Measurements from ENCODE around the gene DNMBP. TPM values are rescaled to one million over a fixed set of nuclear protein-coding genes. Genes with fewer than 3 reads are reported as not detected.

Gene DNMBP
- total RNA-seq, 2 experiments from 2014 or later = 4.1 to 4.4 TPM

DNA sequence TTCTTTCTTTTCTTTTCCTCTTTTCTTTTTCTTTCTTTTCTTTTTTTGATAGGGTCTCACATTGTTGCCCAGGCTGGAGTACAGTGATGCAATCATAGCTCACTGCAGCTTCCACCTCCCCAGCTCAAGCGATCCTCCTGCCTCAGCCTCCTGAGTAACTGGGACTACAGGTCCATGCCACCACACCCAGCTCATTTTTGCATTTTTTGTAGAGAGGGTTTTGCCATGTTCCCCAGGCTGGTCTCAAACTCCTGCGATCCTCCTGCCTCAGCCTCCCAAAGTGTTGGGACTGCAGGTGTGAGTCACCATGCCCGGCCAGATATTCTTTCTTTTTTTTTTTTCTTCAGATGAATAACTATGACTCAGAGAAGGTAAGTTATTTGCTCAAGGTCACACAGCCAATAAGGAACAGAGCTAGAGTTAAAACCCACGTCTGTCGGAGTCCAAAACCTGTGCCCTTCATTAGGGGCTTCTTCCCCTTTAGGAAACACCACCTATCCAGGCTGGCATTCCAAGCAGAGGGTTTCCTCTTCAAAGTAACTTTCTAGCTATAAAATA lies 28.1 kb upstream of the DNMBP start:
- Mint-ChIP-seq H3K27ac (no peak overlapping the region), H3K36me3 (ENCODE audit: low read depth) (no peaks in the 10 kb centered on the region), H3K27me3 (ENCODE audit: low read depth) (peaks cover 8% of the 10 kb centered on the region), H3K4me3 (no peak overlapping the region), H3K9me3 (ENCODE audit: insufficient read depth) (no peaks in the 10 kb centered on the region), H3K4me1 (ENCODE audit: low read depth) (no peaks in the 10 kb centered on the region)
- CTCF ChIA-PET = interaction anchor here (1.1 to 4.8 kb wide), 3 partner anchors 8 to 192 kb away, joined by 3 to 21 read pairs (median 4); partner anchors contain the start of gene DNMBP
- ATAC-seq (no peak), DNase-seq (no peak)
- POLR2A ChIA-PET = no interaction called here

DNA sequence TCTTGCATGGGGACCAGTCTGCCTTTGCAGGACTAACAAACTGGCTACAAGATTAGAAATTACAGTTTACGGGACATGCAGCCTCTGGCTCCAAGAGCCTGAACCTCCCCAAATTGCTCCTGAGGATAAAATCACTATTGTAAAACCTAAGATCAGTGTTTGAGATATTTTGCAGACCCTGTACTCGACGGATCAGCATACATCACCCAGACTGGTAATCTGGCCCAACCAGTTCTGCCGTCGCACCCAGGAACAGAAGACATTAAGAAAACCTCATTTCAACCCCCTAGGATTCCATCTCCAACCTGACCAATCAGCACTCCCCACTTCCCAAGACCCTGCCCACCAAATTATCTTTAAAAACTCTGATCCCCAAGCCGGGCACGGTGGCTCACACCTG lies 27.1 kb upstream of the DNMBP start:
- ATAC-seq = no peak
- CTCF ChIA-PET = interaction anchor here (1.1 to 4.8 kb wide), 3 partner anchors 9 to 191 kb away, joined by 3 to 21 read pairs (median 4); partner anchors contain the start of gene DNMBP

DNA sequence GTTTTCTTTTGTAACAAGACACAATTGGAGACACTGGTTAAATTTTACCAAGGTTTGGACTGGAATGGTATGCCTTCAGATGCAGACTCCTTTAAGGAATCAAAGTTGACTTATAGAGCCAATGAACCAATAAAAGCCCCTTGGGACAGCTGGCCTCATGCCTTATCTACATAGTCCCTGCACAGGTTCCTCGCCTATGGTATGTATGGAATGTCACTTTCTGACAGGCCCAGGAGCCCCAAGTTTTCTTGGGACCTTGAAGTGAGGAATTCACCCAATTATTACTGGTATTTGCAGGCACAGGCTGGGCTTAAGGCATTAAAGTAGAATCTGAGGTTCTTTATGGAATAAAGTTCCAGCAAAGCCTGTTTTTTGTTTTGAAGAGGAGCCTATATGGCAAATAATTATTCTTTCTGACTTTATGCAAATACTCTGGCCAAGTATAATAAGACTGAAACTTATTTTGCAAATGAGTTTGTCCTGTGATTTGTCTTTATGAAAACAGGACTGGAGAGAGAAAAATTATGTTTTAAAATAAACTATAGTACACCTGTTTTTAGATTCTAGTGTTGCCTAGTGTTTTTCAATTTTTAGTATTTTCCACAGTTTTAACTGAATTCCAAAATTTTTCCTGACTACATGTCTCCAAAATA lies 24.1 kb upstream of the DNMBP start:
- Mint-ChIP-seq H3K27me3 (ENCODE audit: low read depth) (no peaks in the 10 kb centered on the region), H3K4me3 (no peak overlapping the region), H3K4me1 (ENCODE audit: low read depth) (no peaks in the 10 kb centered on the region), H3K27ac (no peak overlapping the region), H3K9me3 (ENCODE audit: insufficient read depth) (no peaks in the 10 kb centered on the region), H3K36me3 (ENCODE audit: low read depth) (no peaks in the 10 kb centered on the region)
- CTCF ChIA-PET = interaction anchor here (1.2 to 4.8 kb wide), 3 partner anchors 12 to 188 kb away, joined by 6 to 21 read pairs (median 9); no protein-coding TSS in a partner anchor
- POLR2A ChIA-PET = interaction anchor here (0.8 kb wide), 1 partner anchor 255 kb away, joined by 3 read pairs; no protein-coding TSS in a partner anchor
- no peak for ATAC-seq
- DNase-seq = no peak

More for the DNA sequence above, 27.1 kb upstream of the DNMBP start:
- Mint-ChIP-seq H3K4me3 (no peak overlapping the region), H3K27me3 (ENCODE audit: low read depth) (peaks cover 5% of the 10 kb centered on the region), H3K9me3 (ENCODE audit: insufficient read depth) (no peaks in the 10 kb centered on the region), H3K27ac (no peak overlapping the region), H3K36me3 (ENCODE audit: low read depth) (no peaks in the 10 kb centered on the region), H3K4me1 (ENCODE audit: low read depth) (no peaks in the 10 kb centered on the region)
- POLR2A ChIA-PET = no interaction called here
- no peak for DNase-seq

DNA sequence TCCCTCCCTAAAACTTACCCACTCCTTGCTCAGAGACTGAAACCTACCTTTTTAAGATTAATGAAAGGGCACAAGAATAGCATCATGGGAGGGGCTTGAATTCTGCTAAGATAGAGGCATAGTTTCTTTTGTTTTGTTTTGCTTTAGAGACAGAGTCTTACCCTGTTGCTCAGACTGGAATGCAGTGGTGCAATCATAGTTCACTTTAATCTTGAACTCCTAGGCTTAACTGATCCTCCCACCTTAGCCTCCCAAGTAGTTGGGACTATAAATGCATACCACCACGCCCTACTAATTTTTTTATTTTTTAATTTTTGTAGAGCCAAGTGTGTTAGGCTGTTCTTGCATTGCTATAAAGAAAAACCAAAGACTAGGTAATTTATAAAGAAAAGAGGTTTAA lies 17.7 kb upstream of the DNMBP start:
- no peak for DNase-seq
- POLR2A ChIA-PET = no interaction called here
- Mint-ChIP-seq H3K4me3 (no peak overlapping the region), H3K36me3 (ENCODE audit: low read depth) (no peaks in the 10 kb centered on the region), H3K9me3 (ENCODE audit: insufficient read depth) (no peaks in the 10 kb centered on the region), H3K4me1 (ENCODE audit: low read depth) (no peaks in the 10 kb centered on the region), H3K27ac (no peak overlapping the region), H3K27me3 (ENCODE audit: low read depth) (no peaks in the 10 kb centered on the region)
- CTCF ChIA-PET = no interaction called here
- no peak for ATAC-seq

DNA sequence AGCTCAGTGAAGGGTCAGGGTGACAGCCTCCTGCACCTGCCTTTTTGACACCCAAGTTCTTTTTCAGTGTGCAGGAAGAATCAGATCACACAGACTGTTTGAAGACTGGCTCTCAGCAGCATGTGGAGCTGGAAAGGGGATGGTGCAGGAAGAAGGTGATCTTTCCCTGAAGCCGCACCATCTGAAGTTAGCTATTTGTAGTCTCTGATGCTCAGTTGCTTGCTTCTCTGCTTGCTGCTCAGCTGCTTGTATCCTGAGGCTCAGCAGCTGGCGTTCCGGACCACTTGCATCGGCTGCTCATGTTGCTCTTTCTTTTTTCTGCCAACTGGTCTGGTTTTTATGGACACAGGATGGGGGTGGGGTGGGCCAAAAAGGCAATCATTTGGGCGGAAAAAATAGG lies 15.8 kb upstream of the DNMBP start:
- H3K27ac Mint-ChIP-seq = no peak overlapping the region
- H3K36me3 Mint-ChIP-seq (ENCODE audit: low read depth) = no peaks in the 10 kb centered on the region
- ATAC-seq (no peak), DNase-seq (no peak)
- ChIA-PET POLR2A (no interaction called here), CTCF (interaction anchor here (2.0 to 2.6 kb wide), 2 partner anchors 20 to 180 kb away, joined by 8 to 10 read pairs; no protein-coding TSS in a partner anchor)
- H3K27me3 Mint-ChIP-seq (ENCODE audit: low read depth) = no peaks in the 10 kb centered on the region
- no peaks in the 10 kb centered on the region for H3K9me3 Mint-ChIP-seq (ENCODE audit: insufficient read depth)
- H3K4me1 Mint-ChIP-seq (ENCODE audit: low read depth) = peaks cover 7% of the 10 kb centered on the region
- no peak overlapping the region for H3K4me3 Mint-ChIP-seq

DNA sequence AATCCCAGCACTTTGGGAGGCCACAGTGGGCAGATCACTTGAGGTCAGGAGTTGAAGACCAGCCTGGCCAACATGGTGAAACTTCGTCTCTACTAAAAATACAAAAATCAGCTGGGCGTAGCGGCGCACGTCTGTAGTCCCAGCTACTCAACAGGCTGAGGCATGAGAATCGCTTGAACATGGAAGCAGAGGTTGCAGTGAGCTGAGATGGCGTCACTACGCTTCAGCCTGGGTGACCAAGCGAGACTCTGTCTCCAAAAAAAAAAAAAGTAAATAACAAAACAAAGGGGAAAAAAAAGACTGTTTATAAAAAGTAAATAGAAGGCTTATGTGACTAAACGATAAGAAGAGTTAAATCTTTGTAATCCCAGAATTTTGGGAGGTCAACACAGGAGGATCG lies 15.0 kb upstream of the DNMBP start:
- Mint-ChIP-seq H3K4me1 (ENCODE audit: low read depth) (peaks cover 15% of the 10 kb centered on the region), H3K9me3 (ENCODE audit: insufficient read depth) (no peaks in the 10 kb centered on the region), H3K36me3 (ENCODE audit: low read depth) (no peaks in the 10 kb centered on the region), H3K27ac (no peak overlapping the region), H3K27me3 (ENCODE audit: low read depth) (peaks cover 6% of the 10 kb centered on the region), H3K4me3 (no peak overlapping the region)
- CTCF ChIA-PET = interaction anchor here (2.0 to 2.6 kb wide), 2 partner anchors 21 to 179 kb away, joined by 8 to 10 read pairs; no protein-coding TSS in a partner anchor
- ATAC-seq = no peak
- no peak for DNase-seq
- POLR2A ChIA-PET = no interaction called here

DNA sequence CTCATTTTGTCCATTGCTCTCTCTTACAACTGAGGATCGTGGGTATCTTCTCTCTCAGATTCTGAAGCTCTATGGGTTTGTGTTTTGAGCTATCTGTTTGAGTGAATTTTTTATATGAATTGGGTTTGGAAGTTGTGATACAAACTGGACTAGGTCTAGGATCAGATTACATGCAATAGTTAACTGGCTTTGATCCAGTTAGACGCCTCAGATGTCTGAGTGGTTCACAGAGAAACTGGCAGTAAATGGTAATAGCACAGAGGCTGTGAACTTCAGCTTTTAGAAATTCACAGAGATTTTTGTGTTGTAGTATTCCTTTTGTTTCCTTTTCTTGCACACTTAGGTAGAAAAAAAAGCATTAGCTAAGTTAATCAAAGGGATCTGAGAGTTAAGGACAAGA lies 12.7 kb upstream of the DNMBP start:
- ChIA-PET CTCF (interaction anchor here (1.0 to 5.6 kb wide), 4 partner anchors 13 to 402 kb away, joined by 3 to 35 read pairs (median 6); partner anchors contain the start of genes DNMBP and SLC25A28), POLR2A (no interaction called here)
- ATAC-seq (no peak), DNase-seq (no peak)
- no peaks in the 10 kb centered on the region for H3K9me3 Mint-ChIP-seq (ENCODE audit: insufficient read depth)
- H3K36me3 Mint-ChIP-seq (ENCODE audit: low read depth) = no peaks in the 10 kb centered on the region
- no peak overlapping the region for H3K4me3 Mint-ChIP-seq
- peaks cover 15% of the 10 kb centered on the region for H3K4me1 Mint-ChIP-seq (ENCODE audit: low read depth)
- peaks cover 8% of the 10 kb centered on the region for H3K27me3 Mint-ChIP-seq (ENCODE audit: low read depth)
- H3K27ac Mint-ChIP-seq = no peak overlapping the region

DNA sequence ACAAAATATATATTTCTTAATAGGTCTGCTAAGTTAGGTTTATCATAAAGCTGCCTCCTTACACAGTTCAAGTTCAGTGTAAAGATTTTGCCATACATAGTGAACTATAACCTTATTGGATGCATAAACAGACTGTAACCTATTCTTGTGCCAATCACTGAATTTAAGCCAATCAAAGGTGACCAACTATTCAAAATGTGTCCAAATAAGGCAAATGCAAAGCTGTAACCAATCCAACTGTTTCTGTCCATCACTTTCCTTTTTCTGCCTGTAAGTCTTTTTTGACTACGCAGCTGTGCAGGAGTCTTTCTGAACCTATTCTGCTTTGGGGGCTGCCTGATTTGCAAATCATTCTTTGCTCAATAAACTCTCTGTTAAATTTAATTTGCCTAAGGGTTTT lies 11.6 kb upstream of the DNMBP start:
- Mint-ChIP-seq H3K4me1 (ENCODE audit: low read depth) (peaks cover 15% of the 10 kb centered on the region), H3K27me3 (ENCODE audit: low read depth) (peaks cover 8% of the 10 kb centered on the region), H3K4me3 (no peak overlapping the region), H3K9me3 (ENCODE audit: insufficient read depth) (no peaks in the 10 kb centered on the region), H3K27ac (no peak overlapping the region), H3K36me3 (ENCODE audit: low read depth) (no peaks in the 10 kb centered on the region)
- no peak for DNase-seq
- CTCF ChIA-PET = interaction anchor here (1.0 to 5.6 kb wide), 7 partner anchors 11 to 401 kb away, joined by 3 to 35 read pairs (median 5); partner anchors contain the start of genes DNMBP and SLC25A28
- POLR2A ChIA-PET = interaction anchor here (0.6 kb wide), 1 partner anchor 9 kb away, joined by 3 read pairs; no protein-coding TSS in a partner anchor
- no peak for ATAC-seq

DNA sequence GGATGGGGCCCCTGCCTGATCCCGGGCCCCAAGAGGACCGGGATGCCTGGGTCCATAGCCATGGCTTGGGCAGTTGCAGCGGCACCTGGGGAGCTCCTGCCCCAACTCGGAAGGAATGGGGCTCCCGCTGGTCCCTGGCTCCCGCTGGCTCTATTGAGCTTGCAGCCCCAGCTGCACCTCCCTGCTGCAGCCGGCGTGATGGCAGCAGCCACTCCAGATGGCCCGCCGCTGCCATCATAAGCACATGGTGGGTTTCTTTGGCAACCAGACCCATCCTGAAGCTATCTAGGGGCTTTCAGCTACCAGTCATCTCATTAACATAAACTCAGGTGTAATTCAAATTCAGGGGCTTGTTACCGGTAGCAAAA lies 11.1 kb upstream of the DNMBP start:
- no peak for DNase-seq
- no peaks in the 10 kb centered on the region for H3K36me3 Mint-ChIP-seq (ENCODE audit: low read depth)
- ChIA-PET CTCF (interaction anchor here (1.0 to 5.6 kb wide), 6 partner anchors 11 to 175 kb away, joined by 3 to 35 read pairs (median 8); partner anchors contain the start of gene DNMBP), POLR2A (no interaction called here)
- H3K4me3 Mint-ChIP-seq = no peak overlapping the region
- no peaks in the 10 kb centered on the region for H3K9me3 Mint-ChIP-seq (ENCODE audit: insufficient read depth)
- peaks cover 15% of the 10 kb centered on the region for H3K4me1 Mint-ChIP-seq (ENCODE audit: low read depth)
- H3K27me3 Mint-ChIP-seq (ENCODE audit: low read depth) = peaks cover 8% of the 10 kb centered on the region
- ATAC-seq = no peak
- H3K27ac Mint-ChIP-seq = no peak overlapping the region

DNA sequence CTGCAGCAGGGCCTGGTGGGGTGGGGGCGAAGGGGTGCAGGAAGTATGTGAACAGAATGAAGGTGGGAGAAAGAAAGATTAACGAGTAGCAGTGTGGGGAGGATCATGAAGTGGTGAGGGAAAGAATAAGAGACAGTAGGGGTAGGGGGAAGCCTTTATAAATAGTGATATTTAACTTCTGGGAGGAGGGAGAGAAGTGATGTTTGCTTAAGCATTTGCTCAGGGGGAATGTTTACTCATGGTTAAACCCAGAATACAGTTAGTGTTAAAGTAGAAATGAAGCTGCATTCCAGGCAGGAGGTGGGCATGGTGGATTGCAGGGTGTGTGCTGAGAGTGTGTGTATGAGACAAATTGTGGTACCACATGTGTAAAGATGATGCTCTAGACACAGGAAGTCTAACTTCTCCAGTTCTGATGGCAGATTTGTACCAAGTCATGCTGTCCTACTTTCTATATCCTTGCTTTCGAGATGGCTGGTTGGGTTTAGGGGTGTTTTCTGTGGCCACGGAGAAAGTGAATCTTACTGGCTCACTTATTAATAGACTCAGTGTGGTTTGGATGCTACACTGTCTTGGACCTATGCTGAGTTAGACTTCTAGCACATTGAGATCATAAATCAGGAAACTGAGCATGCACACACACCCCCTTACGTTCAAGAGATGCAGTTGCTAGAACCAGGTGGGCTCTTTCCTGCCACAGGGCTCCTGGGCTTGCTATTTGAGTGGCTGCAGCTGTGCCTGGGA lies 10.6 kb upstream of the DNMBP start:
- Mint-ChIP-seq H3K36me3 (ENCODE audit: low read depth) (no peaks in the 10 kb centered on the region), H3K27me3 (ENCODE audit: low read depth) (peaks cover 10% of the 10 kb centered on the region), H3K27ac (no peak overlapping the region), H3K9me3 (ENCODE audit: insufficient read depth) (no peaks in the 10 kb centered on the region), H3K4me3 (no peak overlapping the region), H3K4me1 (ENCODE audit: low read depth) (peaks cover 15% of the 10 kb centered on the region)
- CTCF ChIA-PET = interaction anchor here (1.0 to 5.6 kb wide), 7 partner anchors 11 to 174 kb away, joined by 3 to 35 read pairs (median 6); partner anchors contain the start of gene DNMBP
- POLR2A ChIA-PET = no interaction called here
- ATAC-seq (peak; percentile 68), DNase-seq (peak; percentile 29)

DNA sequence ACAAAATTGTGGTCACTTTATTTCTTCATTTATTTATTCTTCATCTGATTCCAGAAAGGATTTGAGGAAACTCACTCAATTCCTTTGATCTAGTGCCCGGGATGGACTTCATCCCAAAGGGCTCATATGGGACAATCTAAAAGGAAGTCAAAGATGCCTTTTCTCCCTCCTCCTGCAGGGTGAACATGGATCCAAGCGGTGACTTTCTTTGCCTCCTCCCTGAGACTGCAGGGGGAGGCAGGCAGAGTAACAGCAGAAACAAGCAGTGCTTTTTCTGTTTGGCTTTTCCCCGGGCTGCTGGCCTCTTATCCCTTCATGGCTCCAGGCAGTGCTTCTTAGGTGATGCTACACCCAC lies 10.0 kb upstream of the DNMBP start:
- ATAC-seq (no peak), DNase-seq (no peak)
- Mint-ChIP-seq H3K36me3 (ENCODE audit: low read depth) (no peaks in the 10 kb centered on the region), H3K4me1 (ENCODE audit: low read depth) (peaks cover 15% of the 10 kb centered on the region), H3K4me3 (no peak overlapping the region), H3K27me3 (ENCODE audit: low read depth) (peaks cover 12% of the 10 kb centered on the region), H3K9me3 (ENCODE audit: insufficient read depth) (no peaks in the 10 kb centered on the region), H3K27ac (no peak overlapping the region)
- ChIA-PET CTCF (interaction anchor here (2.0 to 5.6 kb wide), 3 partner anchors 11 to 26 kb away, joined by 6 to 35 read pairs (median 11); partner anchors contain the start of gene DNMBP), POLR2A (no interaction called here)

All from activated CD8-positive, alpha-beta T cell treated with anti-CD3 and anti-CD28 coated beads, Interleukin-2, amount 10 ng/mL, durations not matched to agents 7 days and 5 days (primary cell).